Activated CD8-positive, alpha-beta T cell treated with anti-CD3 and anti-CD28 coated beads, Interleukin-2, amount 10 ng/mL, durations not matched to agents 7 days and 5 days (primary cell): ENCODE results near the gene CNTD1. TPM values are rescaled to one million over a fixed set of nuclear protein-coding genes. Genes with fewer than 3 reads are reported as not detected.

Source experiments
- ATAC-seq: fragments of 150-1000 bp; cut with Tn5 transposase; one replicate; pipeline ENCODE4 v1.10.0; 2021; ENCODE audit warnings: moderate library complexity
- CTCF ChIA-PET: fragments of 350-600 bp; sonication (Branson Sonifier 250); formaldehyde crosslinking; loops from one replicate; lab custom pipeline; 2021; ENCODE audit warnings: antibody characterized with exemption; lab: Charles Lee
- POLR2A ChIA-PET: fragments of 350-600 bp; sonication (Branson Sonifier 250); formaldehyde crosslinking; loops from one replicate; lab custom pipeline; 2021; ENCODE audit warnings: antibody characterized with exemption; lab: Charles Lee
- DNase-seq: peaks from one replicate; pipeline ENCODE4 v3.0.0-alpha.2; 2020
- H3K27ac Mint-ChIP-seq: one replicate; pipeline ENCODE4 v1.8.0; 2021; ENCODE audit warnings: mild to moderate bottlenecking, mixed read lengths
- H3K27me3 Mint-ChIP-seq: one replicate; pipeline ENCODE4 v1.8.0; 2021; ENCODE audit warnings: low read depth, mixed read lengths
- H3K36me3 Mint-ChIP-seq: one replicate; pipeline ENCODE4 v1.8.0; 2021; ENCODE audit warnings: low read depth, mixed read lengths
- H3K4me1 Mint-ChIP-seq: one replicate; pipeline ENCODE4 v1.8.0; 2021; ENCODE audit warnings: low read depth, mixed read lengths
- H3K4me3 Mint-ChIP-seq: one replicate; pipeline ENCODE4 v1.8.0; 2021; ENCODE audit warnings: mild to moderate bottlenecking, mixed read lengths
- H3K9me3 Mint-ChIP-seq: one replicate; pipeline ENCODE4 v1.8.0; 2022; ENCODE audit warnings: mixed read lengths; ENCODE audit not compliant: insufficient read depth
- total RNA-seq, 2 experiments: library from RNA; stranded (reverse); gene quantifications; one replicate each; pipeline ENCODE4 v1.2.3, GENCODE V29; 2021

CNTD1 gene
- total RNA-seq, 2 experiments from 2014 or later = not detected

- Mint-ChIP-seq H3K36me3 (peaks cover 13% of the 10 kb centered on the region), H3K27me3 (peaks cover 5% of the 10 kb centered on the region), H3K9me3 (no peaks in the 10 kb centered on the region), H3K4me3 (no peak overlapping the region), H3K4me1 (peaks cover 18% of the 10 kb centered on the region), H3K27ac (no peak overlapping the region)
- DNase-seq = no peak
- ChIA-PET CTCF (interaction anchor here (2.1 kb wide), 1 partner anchor 29 kb away, joined by 5 read pairs; the partner anchor contains the start of gene BECN1), POLR2A (no interaction called here)
- no peak for ATAC-seq
Measured at GRCh38 chr17:42795061-42795460, 3.6 kb upstream of the CNTD1 start.

GRCh38 chr17:42795465-42795864 is 3.2 kb upstream of the CNTD1 start:
- Mint-ChIP-seq H3K9me3 (no peaks in the 10 kb centered on the region), H3K4me1 (peaks cover 18% of the 10 kb centered on the region), H3K27me3 (peaks cover 5% of the 10 kb centered on the region), H3K36me3 (peaks cover 13% of the 10 kb centered on the region), H3K27ac (no peak overlapping the region), H3K4me3 (no peak overlapping the region)
- CTCF ChIA-PET = interaction anchor here (2.1 kb wide), 1 partner anchor 29 kb away, joined by 5 read pairs; the partner anchor contains the start of gene BECN1
- no peak for DNase-seq
- no peak for ATAC-seq
- POLR2A ChIA-PET = no interaction called here

GRCh38 chr17:42796066-42796758 is 2.4 kb upstream of the CNTD1 start:
- ChIA-PET CTCF (interaction anchor here (2.1 kb wide), 1 partner anchor 28 kb away, joined by 5 read pairs; the partner anchor contains the start of gene BECN1), POLR2A (interaction anchor here (1.2 kb wide), 1 partner anchor 28 kb away, joined by 3 read pairs; the partner anchor contains the start of gene BECN1)
- DNase-seq = no peak
- peaks cover 18% of the 10 kb centered on the region for H3K4me1 Mint-ChIP-seq
- no peaks in the 10 kb centered on the region for H3K9me3 Mint-ChIP-seq
- H3K27ac Mint-ChIP-seq = no peak overlapping the region
- H3K27me3 Mint-ChIP-seq = peaks cover 2% of the 10 kb centered on the region
- H3K36me3 Mint-ChIP-seq = peaks cover 13% of the 10 kb centered on the region
- no peak for ATAC-seq
- no peak overlapping the region for H3K4me3 Mint-ChIP-seq

GRCh38 chr17:42797067-42798007 is 1.3 kb upstream of the CNTD1 start:
- ATAC-seq (no peak), DNase-seq (no peak)
- Mint-ChIP-seq H3K4me3 (peak overlapping the region; percentile 94), H3K4me1 (peaks cover 18% of the 10 kb centered on the region), H3K27ac (no peak overlapping the region), H3K27me3 (peaks cover 5% of the 10 kb centered on the region), H3K36me3 (peaks cover 13% of the 10 kb centered on the region), H3K9me3 (no peaks in the 10 kb centered on the region)
- ChIA-PET CTCF (interaction anchor here (1.1 to 2.1 kb wide), 4 partner anchors 10 to 34 kb away, joined by 3 to 7 read pairs (median 6); partner anchors contain the start of gene BECN1), POLR2A (interaction anchor here (0.6 to 3.0 kb wide), 4 partner anchors 9 to 27 kb away, joined by 3 to 14 read pairs (median 4); partner anchors contain the start of genes BECN1 and VPS25)

- peaks cover 18% of the 10 kb centered on the region for H3K4me1 Mint-ChIP-seq
- H3K4me3 Mint-ChIP-seq = peak overlapping the region; percentile 94
- H3K27me3 Mint-ChIP-seq = peaks cover 5% of the 10 kb centered on the region
- no peaks in the 10 kb centered on the region for H3K9me3 Mint-ChIP-seq
- ATAC-seq (no peak), DNase-seq (no peak)
- H3K27ac Mint-ChIP-seq = no peak overlapping the region
- POLR2A ChIA-PET = interaction anchor here (0.6 to 3.0 kb wide), 6 partner anchors 9 to 26 kb away, joined by 3 to 14 read pairs (median 4); partner anchors contain the start of genes BECN1 and VPS25
- peaks cover 13% of the 10 kb centered on the region for H3K36me3 Mint-ChIP-seq
- CTCF ChIA-PET = interaction anchor here (1.1 to 1.5 kb wide), 5 partner anchors 9 to 34 kb away, joined by 3 to 11 read pairs (median 7); partner anchors contain the start of gene BECN1
Measured at GRCh38 chr17:42798011-42798382, 664 bp upstream of the CNTD1 start.

- Mint-ChIP-seq H3K36me3 (peaks cover 4% of the 10 kb centered on the region), H3K4me3 (no peak overlapping the region), H3K27me3 (peaks cover 5% of the 10 kb centered on the region), H3K9me3 (no peaks in the 10 kb centered on the region), H3K27ac (no peak overlapping the region), H3K4me1 (peaks cover 7% of the 10 kb centered on the region)
- DNase-seq = no peak
- ChIA-PET CTCF (interaction anchor here (0.7 to 1.3 kb wide), 4 partner anchors 16 to 40 kb away, joined by 3 to 4 read pairs (median 4); partner anchors contain the start of gene BECN1), POLR2A (no interaction called here)
- no peak for ATAC-seq
Measured at GRCh38 chr17:42803074-42803883, 4.6 kb downstream of the CNTD1 start.

- no peak for ATAC-seq
- H3K27ac Mint-ChIP-seq = no peak overlapping the region
- DNase-seq = no peak
- CTCF ChIA-PET = interaction anchor here (1.4 kb wide), 1 partner anchor 9 kb away, joined by 3 read pairs; no protein-coding TSS in a partner anchor
- H3K4me1 Mint-ChIP-seq = no peaks in the 10 kb centered on the region
- peaks cover 5% of the 10 kb centered on the region for H3K27me3 Mint-ChIP-seq
- no peaks in the 10 kb centered on the region for H3K9me3 Mint-ChIP-seq
- POLR2A ChIA-PET = no interaction called here
- H3K36me3 Mint-ChIP-seq = peaks cover 5% of the 10 kb centered on the region
- no peak overlapping the region for H3K4me3 Mint-ChIP-seq
Measured at GRCh38 chr17:42804918-42805367, 6.3 kb downstream of the CNTD1 start.

- H3K36me3 Mint-ChIP-seq = peaks cover 14% of the 10 kb centered on the region
- no peaks in the 10 kb centered on the region for H3K4me1 Mint-ChIP-seq
- no peak for ATAC-seq
- no peak overlapping the region for H3K4me3 Mint-ChIP-seq
- peaks cover 3% of the 10 kb centered on the region for H3K27me3 Mint-ChIP-seq
- ChIA-PET CTCF (interaction anchor here (1.2 to 2.0 kb wide), 3 partner anchors 14 to 18 kb away, joined by 3 to 9 read pairs (median 5); partner anchors contain the start of gene BECN1), POLR2A (interaction anchor here (1.2 kb wide), 1 partner anchor 8 kb away, joined by 3 read pairs; the partner anchor contains the start of gene COA3)
- no peak overlapping the region for H3K27ac Mint-ChIP-seq
- H3K9me3 Mint-ChIP-seq = no peaks in the 10 kb centered on the region
- no peak for DNase-seq
Measured at GRCh38 chr17:42806249-42806648, 7.6 kb downstream of the CNTD1 start.

- Mint-ChIP-seq H3K9me3 (no peaks in the 10 kb centered on the region), H3K4me1 (no peaks in the 10 kb centered on the region), H3K27ac (no peak overlapping the region), H3K36me3 (peaks cover 27% of the 10 kb centered on the region), H3K4me3 (no peak overlapping the region), H3K27me3 (no peaks in the 10 kb centered on the region)
- no peak for ATAC-seq
- POLR2A ChIA-PET = no interaction called here
- no peak for DNase-seq
- CTCF ChIA-PET = interaction anchor here (1.1 to 1.8 kb wide), 2 partner anchors 11 to 231 kb away, joined by 3 to 9 read pairs; partner anchors contain the start of gene PSMC3IP
Measured at GRCh38 chr17:42809250-42809649, 10.6 kb downstream of the CNTD1 start.

GRCh38 chr17:42814633-42815399 is 16.2 kb downstream of the CNTD1 start:
- no peak for ATAC-seq
- Mint-ChIP-seq H3K36me3 (peaks cover 56% of the 10 kb centered on the region), H3K27me3 (no peaks in the 10 kb centered on the region), H3K27ac (no peak overlapping the region), H3K4me3 (no peak overlapping the region), H3K9me3 (no peaks in the 10 kb centered on the region), H3K4me1 (no peaks in the 10 kb centered on the region)
- ChIA-PET POLR2A (interaction anchor here (3.3 kb wide), 1 partner anchor 10 kb away, joined by 12 read pairs; the partner anchor contains the start of gene BECN1), CTCF (interaction anchor here (1.4 kb wide), 2 partner anchors 10 to 51 kb away, joined by 3 to 4 read pairs; no protein-coding TSS in a partner anchor)
- DNase-seq = no peak
